Measurements from ENCODE around the gene FKBP2. TPM values are rescaled to one million over a fixed set of nuclear protein-coding genes. Genes with fewer than 3 reads are reported as not detected.
A peak's percentile ranks its signal among the peaks of the same experiment; 100 is the strongest.

The FKBP2 gene
- total RNA-seq, 2 experiments from 2014 or later = 17.2 to 20.0 TPM

GRCh38 chr11:64207256-64208085 lies 33.4 kb upstream of the FKBP2 start:
- intact Hi-C loops (cut with micrococcal nuclease) = loop anchor here (1.0 kb wide), 8 partner anchors 19 to 98 kb away; partner anchors contain the start of genes DNAJC4, ESRRA, FKBP2 and GPR137
- no peaks in the 10 kb centered on the region for H3K9me3 Mint-ChIP-seq
- peak overlapping the region; percentile 97 for H3K4me3 Mint-ChIP-seq
- H3K36me3 Mint-ChIP-seq (ENCODE audit: low read depth) = peaks cover 58% of the 10 kb centered on the region
- CTCF ChIA-PET = interaction anchor here (0.8 to 7.4 kb wide), 13 partner anchors 8 to 95 kb away, joined by 3 to 89 read pairs (median 5); partner anchors contain the start of genes CATSPERZ, FKBP2, NUDT22 and PLCB3
- H3K27me3 Mint-ChIP-seq (ENCODE audit: low read depth) = no peaks in the 10 kb centered on the region
- peak; percentile 94 for DNase-seq
- peaks cover 56% of the 10 kb centered on the region for H3K4me1 Mint-ChIP-seq (ENCODE audit: low read depth)
- peak overlapping the region; percentile 99 for H3K27ac Mint-ChIP-seq

DNA sequence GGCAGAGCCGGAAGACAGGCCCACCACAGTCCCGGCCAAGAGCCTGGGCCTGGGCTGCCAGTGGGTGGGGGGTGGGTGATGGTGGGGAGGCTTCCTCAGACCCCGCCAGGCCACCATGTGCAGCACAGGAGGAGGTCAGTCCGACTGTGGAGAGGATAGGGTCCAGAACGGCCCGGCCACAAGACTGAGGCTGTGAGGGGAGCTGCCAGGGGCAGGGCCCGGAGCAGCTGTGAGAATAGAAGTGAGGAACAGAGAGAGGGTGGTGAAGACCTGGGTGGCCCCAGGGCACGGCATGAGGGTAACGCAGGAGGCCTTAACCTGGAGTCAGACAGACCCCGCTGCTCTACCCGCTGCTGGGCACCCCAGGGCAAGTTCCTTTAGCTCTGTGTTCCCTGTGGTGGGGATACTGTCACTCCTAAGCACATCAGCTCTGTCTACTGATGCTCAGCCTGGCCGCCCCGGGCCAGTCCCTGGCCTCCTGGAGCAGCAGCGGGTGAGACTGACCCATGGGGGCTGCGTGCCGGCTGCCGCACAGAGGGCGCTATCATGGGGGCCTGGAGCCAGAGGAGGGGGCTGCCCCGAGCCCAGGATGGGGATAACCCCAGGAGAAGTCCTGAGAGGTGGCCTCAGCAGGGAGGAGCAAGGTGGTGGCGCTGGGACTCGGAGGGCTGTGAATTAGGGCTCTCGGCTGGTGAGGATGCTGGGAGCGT lies 32.7 kb upstream of the FKBP2 start:
- H3K27me3 Mint-ChIP-seq (ENCODE audit: low read depth) = no peaks in the 10 kb centered on the region
- DNase-seq = no peak
- H3K36me3 Mint-ChIP-seq (ENCODE audit: low read depth) = peaks cover 56% of the 10 kb centered on the region
- no peaks in the 10 kb centered on the region for H3K9me3 Mint-ChIP-seq
- H3K4me1 Mint-ChIP-seq (ENCODE audit: low read depth) = peaks cover 56% of the 10 kb centered on the region
- H3K27ac Mint-ChIP-seq = peak overlapping the region; percentile 99
- intact Hi-C loops (cut with micrococcal nuclease) = no loop called here
- CTCF ChIA-PET = interaction anchor here (0.8 to 7.4 kb wide), 3 partner anchors 33 to 94 kb away, joined by 3 to 89 read pairs (median 4); partner anchors contain the start of genes CATSPERZ, FKBP2 and PLCB3
- peak overlapping the region; percentile 97 for H3K4me3 Mint-ChIP-seq

DNA sequence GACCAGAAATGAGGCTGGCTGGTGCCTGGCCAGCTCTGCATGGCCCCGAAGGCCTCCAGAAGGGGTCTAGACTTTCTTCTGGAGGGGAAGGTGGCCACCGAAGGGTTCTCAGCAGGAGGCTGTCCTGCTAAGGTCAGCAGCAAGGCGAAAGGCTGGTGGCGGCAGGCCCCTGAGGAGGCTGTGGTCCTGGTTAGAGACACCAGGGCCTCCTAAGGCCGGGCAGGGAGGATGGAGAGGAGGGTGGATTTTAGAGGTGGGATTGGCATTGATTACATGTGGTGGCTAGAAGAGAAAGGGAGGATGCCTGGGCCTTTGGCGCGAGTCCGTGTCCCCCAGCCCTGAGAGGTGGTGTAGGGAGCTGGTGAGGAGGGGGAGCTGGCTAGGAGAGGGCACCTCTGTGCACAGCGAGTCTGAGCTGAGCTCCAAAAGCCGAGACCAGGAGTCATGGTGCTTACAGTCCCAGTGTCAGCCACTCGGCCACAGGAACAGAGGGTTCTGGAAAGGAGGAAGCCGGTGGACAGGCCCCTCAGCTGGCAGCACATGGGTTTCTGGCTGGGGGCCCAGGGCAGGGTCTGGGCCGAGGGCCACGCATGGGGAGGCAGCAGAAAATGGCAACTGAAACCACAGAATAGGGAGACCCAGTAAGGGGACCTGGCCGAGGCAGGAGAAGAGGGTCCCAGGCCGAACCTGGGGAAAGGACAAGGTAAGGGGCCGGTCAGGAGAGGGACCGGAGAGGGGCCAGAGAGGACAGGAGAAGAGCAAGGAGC lies 31.9 kb upstream of the FKBP2 start:
- no peaks in the 10 kb centered on the region for H3K27me3 Mint-ChIP-seq (ENCODE audit: low read depth)
- CTCF ChIA-PET = interaction anchor here (7.4 kb wide), 1 partner anchor 94 kb away, joined by 89 read pairs; the partner anchor contains the start of gene CATSPERZ
- H3K9me3 Mint-ChIP-seq = no peaks in the 10 kb centered on the region
- no peak for DNase-seq
- intact Hi-C loops (cut with micrococcal nuclease) = no loop called here
- peaks cover 53% of the 10 kb centered on the region for H3K4me1 Mint-ChIP-seq (ENCODE audit: low read depth)
- H3K4me3 Mint-ChIP-seq = peak overlapping the region; percentile 56
- H3K36me3 Mint-ChIP-seq (ENCODE audit: low read depth) = peaks cover 54% of the 10 kb centered on the region
- peak overlapping the region; percentile 99 for H3K27ac Mint-ChIP-seq

GRCh38 chr11:64209563-64209843 lies 31.4 kb upstream of the FKBP2 start:
- Mint-ChIP-seq H3K36me3 (ENCODE audit: low read depth) (peaks cover 49% of the 10 kb centered on the region), H3K27me3 (ENCODE audit: low read depth) (no peaks in the 10 kb centered on the region), H3K27ac (peak overlapping the region; percentile 99), H3K9me3 (no peaks in the 10 kb centered on the region), H3K4me3 (no peak overlapping the region), H3K4me1 (ENCODE audit: low read depth) (peaks cover 50% of the 10 kb centered on the region)
- no peak for DNase-seq
- intact Hi-C loops (cut with micrococcal nuclease) = no loop called here
- CTCF ChIA-PET = interaction anchor here (7.4 kb wide), 1 partner anchor 93 kb away, joined by 89 read pairs; the partner anchor contains the start of gene CATSPERZ

GRCh38 chr11:64210301-64211020 lies 30.4 kb upstream of the FKBP2 start:
- Mint-ChIP-seq H3K9me3 (no peaks in the 10 kb centered on the region), H3K36me3 (ENCODE audit: low read depth) (peaks cover 52% of the 10 kb centered on the region), H3K27me3 (ENCODE audit: low read depth) (no peaks in the 10 kb centered on the region), H3K27ac (peak overlapping the region; percentile 50), H3K4me1 (ENCODE audit: low read depth) (peaks cover 50% of the 10 kb centered on the region), H3K4me3 (no peak overlapping the region)
- intact Hi-C loops (cut with micrococcal nuclease) = no loop called here
- no peak for DNase-seq
- CTCF ChIA-PET = interaction anchor here (7.4 kb wide), 1 partner anchor 92 kb away, joined by 89 read pairs; the partner anchor contains the start of gene CATSPERZ

DNA sequence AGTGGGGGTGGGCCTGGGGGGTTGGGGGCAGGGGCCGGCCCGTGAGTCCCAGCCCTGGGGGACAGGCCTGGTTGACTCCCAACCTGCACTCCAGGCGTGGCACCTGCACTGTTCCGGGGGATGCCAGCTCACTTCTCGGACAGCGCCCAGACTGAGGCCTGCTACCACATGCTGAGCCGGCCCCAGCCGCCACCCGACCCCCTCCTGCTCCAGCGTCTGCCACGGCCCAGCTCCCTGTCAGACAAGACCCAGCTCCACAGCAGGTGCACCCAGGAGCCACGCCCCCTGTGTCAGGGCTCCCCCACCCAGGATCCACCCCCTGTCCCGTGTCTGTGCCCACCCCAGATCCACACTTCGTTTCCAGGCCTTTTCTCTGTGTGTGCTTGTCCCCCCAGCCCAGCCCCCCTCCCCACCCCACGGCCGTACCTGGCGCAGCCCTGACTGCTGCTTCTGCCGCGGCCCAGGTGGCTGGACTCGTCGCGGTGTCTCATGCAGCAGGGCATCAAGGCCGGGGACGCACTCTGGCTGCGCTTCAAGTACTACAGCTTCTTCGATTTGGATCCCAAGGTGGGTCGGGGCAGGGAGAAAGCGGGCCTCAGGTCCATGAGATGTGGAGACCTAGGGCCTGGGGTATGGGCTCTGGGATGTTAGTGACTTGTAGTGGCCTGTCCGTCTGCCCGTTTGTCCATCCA lies 29.6 kb upstream of the FKBP2 start:
- Mint-ChIP-seq H3K4me1 (ENCODE audit: low read depth) (peaks cover 41% of the 10 kb centered on the region), H3K27me3 (ENCODE audit: low read depth) (no peaks in the 10 kb centered on the region), H3K36me3 (ENCODE audit: low read depth) (peaks cover 46% of the 10 kb centered on the region), H3K27ac (no peak overlapping the region), H3K4me3 (no peak overlapping the region), H3K9me3 (no peaks in the 10 kb centered on the region)
- no peak for DNase-seq
- CTCF ChIA-PET = interaction anchor here (1.2 kb wide), 1 partner anchor 90 kb away, joined by 5 read pairs; the partner anchor contains the start of gene CATSPERZ
- intact Hi-C loops (cut with micrococcal nuclease) = no loop called here

DNA sequence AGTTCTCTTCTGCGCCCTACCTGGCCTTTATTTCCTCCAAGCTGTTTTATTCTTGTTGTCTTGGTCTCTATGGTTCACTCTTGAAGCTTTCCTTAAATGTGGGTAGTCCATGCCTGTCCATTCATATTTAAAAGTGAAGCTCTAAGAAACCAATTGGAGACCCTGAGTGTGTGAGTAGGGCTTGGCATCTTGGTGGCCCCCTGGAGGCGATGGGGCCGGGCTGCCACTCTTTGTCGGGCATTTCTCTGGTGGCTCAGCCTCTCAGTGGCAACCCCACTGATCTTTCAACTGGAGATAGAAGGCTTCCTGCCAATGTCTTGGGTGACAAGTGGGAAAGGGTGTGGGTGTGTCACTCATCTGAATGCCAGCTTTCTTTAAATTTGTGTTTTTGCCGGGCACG lies 24.0 kb upstream of the FKBP2 start:
- Mint-ChIP-seq H3K4me1 (ENCODE audit: low read depth) (peaks cover 19% of the 10 kb centered on the region), H3K27me3 (ENCODE audit: low read depth) (no peaks in the 10 kb centered on the region), H3K9me3 (no peaks in the 10 kb centered on the region), H3K36me3 (ENCODE audit: low read depth) (peaks cover 31% of the 10 kb centered on the region), H3K27ac (no peak overlapping the region), H3K4me3 (no peak overlapping the region)
- CTCF ChIA-PET = interaction anchor here (3.2 kb wide), 1 partner anchor 11 kb away, joined by 20 read pairs; the partner anchor contains the start of gene FERMT3
- DNase-seq = no peak
- intact Hi-C loops (cut with micrococcal nuclease) = no loop called here

GRCh38 chr11:64218628-64219353 lies 22.1 kb upstream of the FKBP2 start:
- Mint-ChIP-seq H3K27ac (peak overlapping the region; percentile 36), H3K4me1 (ENCODE audit: low read depth) (peaks cover 11% of the 10 kb centered on the region), H3K9me3 (no peaks in the 10 kb centered on the region), H3K4me3 (no peak overlapping the region), H3K27me3 (ENCODE audit: low read depth) (no peaks in the 10 kb centered on the region), H3K36me3 (ENCODE audit: low read depth) (peaks cover 21% of the 10 kb centered on the region)
- CTCF ChIA-PET = interaction anchor here (1.3 kb wide), 1 partner anchor 13 kb away, joined by 3 read pairs; no protein-coding TSS in a partner anchor
- intact Hi-C loops (cut with micrococcal nuclease) = no loop called here
- no peak for DNase-seq

DNA sequence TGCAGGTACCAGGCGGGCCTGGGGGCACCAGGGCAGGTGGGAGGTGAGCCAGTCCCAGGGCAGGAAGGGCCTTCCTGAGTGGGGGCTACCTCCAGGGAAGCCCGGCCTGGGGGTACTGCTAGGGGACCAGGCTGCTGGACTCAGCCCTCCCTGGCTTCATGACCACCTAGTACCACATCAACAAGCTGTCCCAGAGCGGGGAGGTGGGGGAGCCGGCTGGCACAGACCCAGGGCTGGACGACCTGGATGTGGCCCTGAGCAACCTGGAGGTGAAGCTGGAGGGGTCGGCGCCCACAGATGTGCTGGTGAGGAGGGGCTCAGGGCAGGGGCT lies 21.6 kb upstream of the FKBP2 start:
- Mint-ChIP-seq H3K27me3 (ENCODE audit: low read depth) (no peaks in the 10 kb centered on the region), H3K4me1 (ENCODE audit: low read depth) (peaks cover 11% of the 10 kb centered on the region), H3K36me3 (ENCODE audit: low read depth) (peaks cover 19% of the 10 kb centered on the region), H3K9me3 (no peaks in the 10 kb centered on the region), H3K27ac (no peak overlapping the region), H3K4me3 (no peak overlapping the region)
- DNase-seq = no peak
- CTCF ChIA-PET = no interaction called here
- intact Hi-C loops (cut with micrococcal nuclease) = no loop called here

- Mint-ChIP-seq H3K27me3 (ENCODE audit: low read depth) (no peaks in the 10 kb centered on the region), H3K9me3 (no peaks in the 10 kb centered on the region), H3K4me3 (no peak overlapping the region), H3K36me3 (ENCODE audit: low read depth) (peaks cover 19% of the 10 kb centered on the region), H3K27ac (no peak overlapping the region), H3K4me1 (ENCODE audit: low read depth) (peaks cover 7% of the 10 kb centered on the region)
- DNase-seq = no peak
- CTCF ChIA-PET = no interaction called here
- intact Hi-C loops (cut with micrococcal nuclease) = no loop called here
These were observed 21.1 kb upstream of the FKBP2 start for GRCh38 chr11:64219755-64220154.

GRCh38 chr11:64220271-64220670 lies 20.6 kb upstream of the FKBP2 start:
- H3K9me3 Mint-ChIP-seq = no peaks in the 10 kb centered on the region
- no peak for DNase-seq
- peaks cover 14% of the 10 kb centered on the region for H3K36me3 Mint-ChIP-seq (ENCODE audit: low read depth)
- H3K27ac Mint-ChIP-seq = no peak overlapping the region
- peaks cover 6% of the 10 kb centered on the region for H3K4me1 Mint-ChIP-seq (ENCODE audit: low read depth)
- intact Hi-C loops (cut with micrococcal nuclease) = no loop called here
- no peak overlapping the region for H3K4me3 Mint-ChIP-seq
- H3K27me3 Mint-ChIP-seq (ENCODE audit: low read depth) = no peaks in the 10 kb centered on the region
- CTCF ChIA-PET = interaction anchor here (1.4 kb wide), 1 partner anchor 84 kb away, joined by 3 read pairs; no protein-coding TSS in a partner anchor

All from activated naive CD4-positive, alpha-beta T cell treated with anti-CD3 and anti-CD28 coated beads for 36 hours (primary cell).